ENCODE measurements around the gene PTPN1. TPM values are rescaled to one million over a fixed set of nuclear protein-coding genes. Genes with fewer than 3 reads are reported as not detected.
"Not testable (repeated sequence)": the region's sequence is repeated elsewhere in the genome, so short reads cannot be mapped to it uniquely, and the experiment has no call there.

Gene PTPN1
- polyA plus RNA-seq, 1 of the 3 experiments (the other 2 are of a cell fraction), result 23.6 TPM

- no peak for TF ChIP-seq ZBTB33 (IDR thresholded peaks at IDR 0.05; ENCODE audit: borderline replicate concordance, low read depth)
Observed at GRCh38 chr20:50617022-50617421, 106.8 kb downstream of the PTPN1 start (continued).

- no peak overlapping the region for H3K9ac ChIP-seq
- 100% methylated on average over 1 of the region's 1 CpG for WGBS (ENCODE audit: low lambda C conversion rate)
- TF ChIP-seq REST (IDR thresholded peaks at IDR 0.05; ENCODE audit: low read depth, low read length), result no peak
- TF ChIP-seq, protein P1, sequence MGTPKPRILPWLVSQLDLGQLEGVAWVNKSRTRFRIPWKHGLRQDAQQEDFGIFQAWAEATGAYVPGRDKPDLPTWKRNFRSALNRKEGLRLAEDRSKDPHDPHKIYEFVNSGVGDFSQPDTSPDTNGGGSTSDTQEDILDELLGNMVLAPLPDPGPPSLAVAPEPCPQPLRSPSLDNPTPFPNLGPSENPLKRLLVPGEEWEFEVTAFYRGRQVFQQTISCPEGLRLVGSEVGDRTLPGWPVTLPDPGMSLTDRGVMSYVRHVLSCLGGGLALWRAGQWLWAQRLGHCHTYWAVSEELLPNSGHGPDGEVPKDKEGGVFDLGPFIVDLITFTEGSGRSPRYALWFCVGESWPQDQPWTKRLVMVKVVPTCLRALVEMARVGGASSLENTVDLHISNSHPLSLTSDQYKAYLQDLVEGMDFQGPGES (IDR thresholded peaks at IDR 0.05; ENCODE audit: low read depth, low read length), result no peak
- TF ChIP-seq, protein P2, sequence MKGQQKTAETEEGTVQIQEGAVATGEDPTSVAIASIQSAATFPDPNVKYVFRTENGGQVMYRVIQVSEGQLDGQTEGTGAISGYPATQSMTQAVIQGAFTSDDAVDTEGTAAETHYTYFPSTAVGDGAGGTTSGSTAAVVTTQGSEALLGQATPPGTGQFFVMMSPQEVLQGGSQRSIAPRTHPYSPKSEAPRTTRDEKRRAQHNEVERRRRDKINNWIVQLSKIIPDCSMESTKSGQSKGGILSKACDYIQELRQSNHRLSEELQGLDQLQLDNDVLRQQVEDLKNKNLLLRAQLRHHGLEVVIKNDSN (IDR thresholded peaks at IDR 0.05; ENCODE audit: borderline replicate concordance, low read depth), result no peak
- TF ChIP-seq RAD21 (IDR thresholded peaks at IDR 0.05; ENCODE audit: low read length), result no peak
- TF ChIP-seq POLR2AphosphoS5 (IDR thresholded peaks at IDR 0.05; ENCODE audit: low read depth, low read length), result no peak
- no peak for TF ChIP-seq RCOR1 (IDR thresholded peaks at IDR 0.05; ENCODE audit: low read length)
- TF ChIP-seq, protein P3, sequence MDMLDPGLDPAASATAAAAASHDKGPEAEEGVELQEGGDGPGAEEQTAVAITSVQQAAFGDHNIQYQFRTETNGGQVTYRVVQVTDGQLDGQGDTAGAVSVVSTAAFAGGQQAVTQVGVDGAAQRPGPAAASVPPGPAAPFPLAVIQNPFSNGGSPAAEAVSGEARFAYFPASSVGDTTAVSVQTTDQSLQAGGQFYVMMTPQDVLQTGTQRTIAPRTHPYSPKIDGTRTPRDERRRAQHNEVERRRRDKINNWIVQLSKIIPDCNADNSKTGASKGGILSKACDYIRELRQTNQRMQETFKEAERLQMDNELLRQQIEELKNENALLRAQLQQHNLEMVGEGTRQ (IDR thresholded peaks at IDR 0.05; ENCODE audit: borderline replicate concordance, low read depth, low read length), result no peak
- no peak for TF ChIP-seq NRF1 (IDR thresholded peaks at IDR 0.05; ENCODE audit: low read depth, low read length)
- TF ChIP-seq CTCF (IDR thresholded peaks at IDR 0.05), result no peak
- H3K4me1 ChIP-seq (ENCODE audit: control insufficient read depth in 1 of 2, insufficient read depth in 2 of 2, low read depth in 1 of 2, low read length in 1 of 2), result no peaks in the 10 kb centered on the region
- H3K4me3 ChIP-seq (ENCODE audit: low read depth in 2 of 2, low read length in 1 of 2), result no peak overlapping the region
- CTCF ChIA-PET, result interaction anchor here (1.1 kb wide), 1 partner anchor 30 kb away, joined by 3 read pairs; no protein-coding TSS in a partner anchor
- no peaks in the 10 kb centered on the region for H4K20me1 ChIP-seq (ENCODE audit: insufficient read depth)
- H3K9me2 ChIP-seq, result no peaks in the 10 kb centered on the region
- H3K27ac ChIP-seq (ENCODE audit: low read depth in 2 of 2, low read length in 1 of 2), result no peak overlapping the region
- no peaks in the 10 kb centered on the region for H3K36me3 ChIP-seq (replicated peaks in 1 of 2; ENCODE audit: control insufficient read depth in 1 of 2, insufficient read depth in 2 of 2, low read length in 1 of 2)
- peaks cover 3% of the 10 kb centered on the region; the same call in 1 of the 2 replicates for H3K9me3 ChIP-seq
- no peak overlapping the region for H2AFZ ChIP-seq (ENCODE audit: low read depth)
- no peaks in the 10 kb centered on the region for H3F3A ChIP-seq (replicated peaks; ENCODE audit: insufficient read depth)
- POLR2A ChIA-PET, result no interaction called here
- no peak overlapping the region for H3K4me2 ChIP-seq
- no peaks in the 10 kb centered on the region for H3K79me2 ChIP-seq (ENCODE audit: insufficient read depth)
- DNase-seq, result no peak
- H3K27me3 ChIP-seq (ENCODE audit: insufficient read depth), result no peaks in the 10 kb centered on the region
Observed at GRCh38 chr20:50618537-50618936, 108.4 kb downstream of the PTPN1 start.

- H4K20me1 ChIP-seq (ENCODE audit: insufficient read depth); CTCF ChIA-PET; H3F3A ChIP-seq (replicated peaks; ENCODE audit: insufficient read depth); H2AFZ ChIP-seq (ENCODE audit: low read depth); H3K27ac ChIP-seq (ENCODE audit: low read depth in 2 of 2, low read length in 1 of 2); DNase-seq; H3K9me2 ChIP-seq; H3K9ac ChIP-seq; H3K4me1 ChIP-seq (ENCODE audit: control insufficient read depth in 1 of 2, insufficient read depth in 2 of 2, low read depth in 1 of 2, low read length in 1 of 2); H3K9me3 ChIP-seq; POLR2A ChIA-PET; H3K27me3 ChIP-seq (ENCODE audit: insufficient read depth); H3K36me3 ChIP-seq (replicated peaks in 1 of 2; ENCODE audit: control insufficient read depth in 1 of 2, insufficient read depth in 2 of 2, low read length in 1 of 2); H3K4me3 ChIP-seq (ENCODE audit: low read depth in 2 of 2, low read length in 1 of 2); H3K79me2 ChIP-seq (ENCODE audit: insufficient read depth); H3K4me2 ChIP-seq: not testable (repeated sequence)
- 91% methylated on average over 9 of the region's 9 CpGs for WGBS (ENCODE audit: low lambda C conversion rate)
Observed at GRCh38 chr20:50620459-50620858, 110.3 kb downstream of the PTPN1 start.
